HG02610 (cell line): Measurements from ENCODE around the gene RASA3.

Experiments
- ATAC-seq: cut with Tn5 transposase; IDR thresholded peaks from one replicate; pipeline ENCODE4 v1.9.1; 2021; ENCODE audit warnings: mild to moderate bottlenecking, moderate library complexity; ENCODE audit not compliant: unreplicated experiment

Gene RASA3

DNA sequence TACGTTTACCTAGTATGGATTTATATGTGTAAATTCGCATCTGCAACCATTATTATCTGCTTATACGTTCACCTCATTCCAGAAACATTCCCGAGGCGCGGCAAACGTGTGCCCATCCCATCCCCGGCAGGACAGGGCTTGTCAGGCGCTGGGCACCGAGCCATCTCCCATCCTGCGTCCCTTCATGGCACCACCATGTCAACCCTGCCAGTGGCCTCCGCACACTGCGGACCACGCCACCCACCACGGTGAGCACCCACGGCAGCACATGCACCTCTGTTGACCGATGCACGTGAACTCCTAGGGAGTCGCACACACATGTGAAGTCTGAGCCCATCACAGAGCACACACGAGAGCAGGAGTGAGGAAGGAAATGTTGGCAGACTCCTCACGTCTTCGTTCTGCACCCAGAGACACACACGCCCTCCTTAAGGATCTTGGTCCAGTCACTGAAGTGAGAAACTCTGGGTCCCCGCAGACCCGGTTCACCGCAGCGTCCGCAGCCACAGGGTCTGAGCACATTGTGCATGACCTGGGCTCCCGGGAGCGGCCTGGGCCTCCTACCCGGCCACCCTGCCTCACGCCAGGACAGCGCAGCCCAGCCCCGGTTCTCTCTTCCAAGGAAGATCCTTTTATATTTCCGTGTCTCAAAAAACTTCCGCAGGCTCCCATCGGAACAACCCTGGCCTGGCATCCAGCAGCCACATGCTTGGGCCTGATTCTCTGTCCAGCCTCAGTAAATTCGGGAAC is 90.2 kb downstream of the RASA3 start:
- no peak for ATAC-seq

DNA sequence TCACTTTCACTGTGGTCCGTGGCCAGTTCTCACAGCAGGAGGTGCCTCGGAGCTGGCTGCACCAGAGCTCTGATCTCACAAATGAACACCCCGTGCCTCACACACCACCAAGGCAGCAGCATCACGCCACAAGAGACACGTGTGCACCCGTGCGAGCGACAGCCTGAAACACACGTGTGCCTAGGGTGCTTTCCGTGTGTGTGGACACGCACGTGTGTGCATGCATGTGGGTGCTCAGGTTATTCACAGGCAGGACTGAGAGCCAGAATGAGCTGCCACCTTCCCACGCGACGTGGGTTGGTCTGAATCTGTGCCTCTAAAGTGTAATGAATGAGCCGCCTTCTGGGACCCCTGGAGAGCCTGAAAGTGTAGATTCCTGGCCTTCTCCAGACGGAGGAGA is 90.9 kb downstream of the RASA3 start:
- no peak for ATAC-seq

DNA sequence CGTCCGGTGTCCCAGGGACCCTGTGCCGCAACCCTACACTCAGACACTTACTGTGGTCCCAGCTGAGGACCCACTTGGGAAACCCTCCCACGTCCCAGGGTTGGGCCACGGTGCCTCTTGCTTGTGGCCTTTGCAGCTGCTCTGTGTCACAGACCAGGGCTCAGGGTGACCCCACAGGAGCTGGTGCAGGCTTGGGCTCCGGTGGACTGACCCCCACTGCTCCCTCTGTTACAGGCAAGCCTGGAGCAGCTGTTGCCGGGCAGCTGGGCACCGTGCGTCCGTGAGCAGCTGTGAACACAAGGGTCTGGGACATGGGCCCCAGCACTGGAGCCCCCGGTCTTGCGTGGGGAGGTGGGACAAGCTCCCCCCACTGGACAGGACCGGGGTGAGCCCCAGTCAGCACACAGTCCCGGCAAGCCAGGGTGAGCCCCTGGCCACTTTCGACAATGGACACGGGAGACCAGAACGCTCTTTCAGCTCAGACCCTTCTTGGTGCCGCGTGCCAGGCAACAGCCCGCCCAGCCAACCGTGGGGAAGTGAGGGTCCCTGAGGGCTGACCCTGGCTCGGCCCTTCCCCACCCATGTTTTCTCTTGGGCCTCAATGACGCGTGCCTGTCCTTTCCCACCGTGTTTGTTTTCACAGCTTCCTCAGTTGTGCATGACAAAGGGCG is 92.8 kb downstream of the RASA3 start:
- ATAC-seq, result no peak

DNA sequence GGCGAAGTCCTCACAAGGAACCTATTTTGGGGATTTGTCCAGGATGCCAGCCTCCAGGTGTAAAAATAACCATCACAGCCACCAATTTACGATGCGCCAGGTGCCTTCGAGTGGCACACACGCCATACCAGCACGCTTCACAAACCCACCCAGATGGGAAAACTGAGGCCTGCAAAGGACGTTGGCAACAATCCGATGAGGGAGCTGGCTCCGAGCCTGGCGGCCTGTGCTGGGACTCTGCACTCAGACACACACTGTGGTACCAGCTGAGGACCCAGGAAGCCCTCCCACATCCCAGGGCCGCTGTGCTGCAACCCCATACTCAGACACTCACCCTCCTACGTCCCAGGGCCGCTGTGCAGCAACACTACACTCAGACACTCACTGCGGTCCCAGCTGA is 93.5 kb downstream of the RASA3 start:
- ATAC-seq, result no peak

DNA sequence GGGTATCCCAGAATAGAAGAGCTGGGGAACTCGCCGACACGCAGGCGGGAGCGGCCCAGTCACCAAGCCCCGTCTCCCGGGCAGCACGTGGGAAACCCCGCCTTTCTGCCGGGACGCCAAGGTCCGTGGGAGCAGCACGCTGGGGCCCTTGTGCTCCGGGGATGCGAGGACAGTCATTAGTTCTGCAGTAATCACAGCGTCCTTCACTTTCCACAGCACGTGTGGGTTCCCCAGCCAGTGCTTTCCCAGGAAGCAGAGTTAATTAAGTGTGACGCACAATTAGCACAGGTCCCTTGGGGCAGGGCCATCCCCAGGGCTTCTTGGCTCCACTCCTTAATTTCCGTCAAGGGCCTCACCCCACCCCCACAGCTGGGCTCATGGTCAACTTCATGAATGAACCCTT is 94.2 kb downstream of the RASA3 start:
- ATAC-seq, result no peak

DNA sequence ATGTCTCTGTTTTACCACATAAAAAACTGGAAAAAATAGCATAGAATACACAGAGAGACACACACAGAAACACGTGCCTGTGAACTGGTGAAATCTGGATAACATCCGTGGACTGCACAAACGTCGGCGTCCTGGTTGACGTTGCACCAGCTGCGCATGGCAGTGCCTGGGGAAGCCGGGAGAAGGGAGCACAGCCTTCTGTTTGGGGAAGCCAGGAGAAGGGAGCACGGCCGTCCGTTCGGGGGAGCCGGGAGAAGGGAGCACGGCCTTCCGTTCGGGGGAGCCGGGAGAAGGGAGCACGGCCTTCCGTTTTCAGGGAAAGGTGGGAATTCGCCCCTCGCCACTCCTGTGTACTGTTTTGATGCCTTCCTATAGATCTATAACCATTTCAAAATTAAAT is 94.7 kb downstream of the RASA3 start:
- no peak for ATAC-seq

DNA sequence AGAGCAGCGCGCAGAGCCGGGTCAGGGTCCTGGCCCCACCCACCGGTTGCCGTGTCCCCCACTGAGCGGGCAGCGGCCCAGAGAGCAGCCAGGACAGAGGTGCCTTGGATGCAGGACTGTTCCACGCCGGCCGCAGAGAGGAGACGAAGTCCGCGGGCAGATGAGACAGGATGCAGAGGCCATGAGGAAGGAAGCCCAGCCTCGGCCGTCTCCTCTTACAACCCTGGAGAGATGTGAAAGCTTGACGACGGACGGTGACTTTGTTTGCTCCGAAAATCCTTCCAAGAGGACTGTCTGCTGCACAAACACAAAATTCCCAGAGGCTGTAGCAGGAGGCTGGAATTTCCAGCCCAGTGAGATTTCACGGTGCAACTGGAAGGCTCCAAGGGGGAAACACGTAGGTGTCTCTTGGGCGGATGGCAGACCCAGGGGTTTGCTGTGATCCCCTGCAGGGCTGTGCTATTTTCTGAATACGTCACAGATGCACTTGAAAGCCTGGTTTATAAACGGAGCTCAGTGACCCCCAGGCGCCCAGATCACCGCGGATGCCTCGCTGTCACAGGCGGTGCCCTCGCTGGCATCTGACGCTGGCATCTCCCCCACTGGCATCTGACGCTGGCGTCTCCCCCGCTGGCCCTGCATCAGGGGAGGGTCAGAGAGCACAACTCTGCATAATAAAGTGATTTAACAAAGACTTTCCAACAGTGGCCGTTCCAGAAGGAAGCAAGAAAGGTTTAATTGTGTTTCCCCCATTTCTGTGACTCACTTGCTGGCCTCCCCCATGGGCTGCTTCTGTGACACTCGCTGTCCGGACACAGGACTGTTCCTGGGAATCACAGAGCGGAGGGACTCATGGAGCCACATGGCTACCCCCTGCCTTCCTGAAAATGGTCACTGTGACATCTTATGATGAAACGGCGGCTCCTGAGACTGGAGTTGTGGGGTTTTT is 96.6 kb downstream of the RASA3 start:
- no peak for ATAC-seq

DNA sequence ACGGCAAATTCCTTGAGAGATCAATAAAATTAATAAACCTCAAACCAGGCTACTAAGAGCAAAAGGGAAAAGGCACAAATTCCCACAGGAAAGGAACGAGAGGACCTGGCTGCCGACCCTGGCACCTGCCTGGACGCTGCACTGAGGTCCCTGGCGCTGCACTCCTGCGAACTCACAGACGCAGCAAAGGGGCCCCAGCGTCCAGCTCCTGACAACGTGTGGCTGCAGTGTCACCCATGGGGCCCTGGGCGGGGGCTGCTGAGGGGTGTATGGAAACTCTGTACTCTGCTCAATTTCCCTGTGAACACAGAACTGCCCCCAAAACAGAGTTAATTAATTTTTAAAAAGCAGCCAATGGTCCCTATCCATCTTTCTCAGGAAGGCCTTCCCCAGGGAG is 97.2 kb downstream of the RASA3 start:
- no peak for ATAC-seq

DNA sequence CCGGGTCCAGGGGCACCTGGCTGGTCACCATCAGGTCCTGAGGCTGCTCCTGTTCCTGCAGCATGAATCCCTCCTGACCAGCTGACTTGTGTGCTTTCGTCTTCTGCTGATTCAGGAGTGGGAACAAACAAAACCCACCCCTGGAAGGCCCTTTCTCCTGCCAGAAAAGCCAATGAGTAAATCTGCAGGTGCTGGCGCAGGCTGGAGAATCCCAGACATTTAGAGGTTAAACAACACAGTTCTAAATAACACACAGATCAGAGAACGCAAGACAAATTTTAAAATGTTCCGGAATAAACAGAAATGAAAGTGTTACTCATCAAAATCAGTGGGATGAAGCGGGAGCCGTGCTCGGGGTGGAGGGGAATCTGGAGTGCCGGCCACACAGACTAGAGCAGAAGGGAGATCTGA is 97.9 kb downstream of the RASA3 start:
- no peak for ATAC-seq

DNA sequence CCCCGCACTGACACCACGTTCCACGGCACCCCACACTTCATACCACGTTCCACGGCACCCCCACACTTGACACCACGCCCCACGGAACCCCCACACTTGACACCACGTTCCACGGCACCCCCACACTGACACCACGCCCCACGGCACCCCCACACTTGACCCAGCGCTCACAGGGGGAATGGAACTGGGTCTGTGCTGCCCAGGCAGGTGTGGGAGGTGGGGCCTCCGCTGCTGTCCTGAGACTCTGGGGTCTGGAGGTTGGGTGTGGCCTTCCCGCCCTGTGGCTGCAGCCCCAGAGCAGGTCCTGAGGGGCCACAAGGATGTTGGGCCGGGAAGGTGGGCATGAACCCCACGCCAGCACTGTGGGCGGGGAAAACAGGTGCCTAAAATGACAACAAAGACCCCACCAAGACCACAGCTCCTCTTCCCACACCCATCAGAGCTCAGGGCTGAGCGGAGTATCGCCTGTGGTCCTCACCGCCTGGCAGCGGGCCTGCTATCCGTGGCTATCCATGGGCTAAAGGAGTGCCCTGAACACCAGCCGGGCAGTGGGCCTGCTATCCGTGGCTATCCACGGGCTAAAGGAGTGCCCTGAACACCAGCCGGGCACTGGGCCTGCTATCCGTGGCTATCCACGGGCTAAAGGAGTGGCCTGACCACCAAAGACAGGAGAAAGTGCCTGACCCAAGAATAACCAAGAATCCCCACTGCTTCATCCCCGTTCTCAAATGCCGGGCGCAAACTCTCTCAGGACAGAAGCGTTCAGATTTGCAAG is 98.7 kb downstream of the RASA3 start:
- ATAC-seq, result no peak

DNA sequence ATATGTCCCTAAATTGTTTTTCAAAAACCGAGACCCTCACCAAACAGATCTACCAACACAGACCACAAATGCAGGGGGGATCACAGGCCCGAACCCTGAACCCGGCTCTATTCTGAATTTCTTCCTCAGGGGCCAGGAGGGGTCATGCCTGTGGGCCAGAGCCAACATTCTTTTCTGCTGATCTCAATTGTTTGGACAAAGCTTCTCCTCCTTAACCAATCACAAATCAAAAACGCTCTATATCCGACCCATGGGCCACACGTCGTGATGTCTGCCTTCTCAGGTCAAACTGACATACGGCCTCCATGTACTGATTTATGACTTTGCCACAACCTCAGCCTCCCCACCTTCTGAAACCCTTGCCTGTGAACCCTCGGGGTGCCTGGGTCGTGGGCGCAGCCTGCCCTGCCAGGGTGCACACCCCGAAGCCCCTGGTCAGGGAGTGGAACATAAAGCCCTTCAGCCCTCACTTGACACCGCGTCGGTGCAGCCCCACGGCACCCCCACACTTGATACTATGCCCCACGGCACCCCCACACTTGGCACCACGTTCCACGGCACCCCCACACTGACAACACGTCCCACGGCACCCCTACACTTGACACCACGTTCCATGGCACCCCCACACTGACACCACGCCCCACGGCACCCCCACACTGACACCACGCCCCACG is 100.2 kb downstream of the RASA3 start:
- no peak for ATAC-seq

DNA sequence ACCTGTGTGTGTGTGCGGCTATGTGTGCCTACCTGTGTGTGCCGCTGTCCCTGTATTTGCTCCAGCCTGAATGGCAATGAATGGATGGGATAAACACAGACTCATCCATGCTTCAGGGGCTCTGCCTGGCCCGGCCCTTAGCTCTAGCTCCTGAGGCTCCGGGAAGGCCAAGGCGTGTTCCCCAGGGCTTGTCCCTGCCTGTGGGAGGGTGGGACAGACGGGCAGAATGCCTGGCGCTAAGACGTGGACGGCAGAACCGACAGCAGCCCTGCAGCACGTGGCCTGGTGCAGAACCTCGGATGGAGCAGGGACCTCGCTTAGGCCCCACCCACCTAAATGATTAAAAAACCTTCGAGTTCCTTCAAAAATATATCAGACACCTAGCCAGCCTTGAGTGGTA is 100.8 kb downstream of the RASA3 start:
- ATAC-seq, result no peak

DNA sequence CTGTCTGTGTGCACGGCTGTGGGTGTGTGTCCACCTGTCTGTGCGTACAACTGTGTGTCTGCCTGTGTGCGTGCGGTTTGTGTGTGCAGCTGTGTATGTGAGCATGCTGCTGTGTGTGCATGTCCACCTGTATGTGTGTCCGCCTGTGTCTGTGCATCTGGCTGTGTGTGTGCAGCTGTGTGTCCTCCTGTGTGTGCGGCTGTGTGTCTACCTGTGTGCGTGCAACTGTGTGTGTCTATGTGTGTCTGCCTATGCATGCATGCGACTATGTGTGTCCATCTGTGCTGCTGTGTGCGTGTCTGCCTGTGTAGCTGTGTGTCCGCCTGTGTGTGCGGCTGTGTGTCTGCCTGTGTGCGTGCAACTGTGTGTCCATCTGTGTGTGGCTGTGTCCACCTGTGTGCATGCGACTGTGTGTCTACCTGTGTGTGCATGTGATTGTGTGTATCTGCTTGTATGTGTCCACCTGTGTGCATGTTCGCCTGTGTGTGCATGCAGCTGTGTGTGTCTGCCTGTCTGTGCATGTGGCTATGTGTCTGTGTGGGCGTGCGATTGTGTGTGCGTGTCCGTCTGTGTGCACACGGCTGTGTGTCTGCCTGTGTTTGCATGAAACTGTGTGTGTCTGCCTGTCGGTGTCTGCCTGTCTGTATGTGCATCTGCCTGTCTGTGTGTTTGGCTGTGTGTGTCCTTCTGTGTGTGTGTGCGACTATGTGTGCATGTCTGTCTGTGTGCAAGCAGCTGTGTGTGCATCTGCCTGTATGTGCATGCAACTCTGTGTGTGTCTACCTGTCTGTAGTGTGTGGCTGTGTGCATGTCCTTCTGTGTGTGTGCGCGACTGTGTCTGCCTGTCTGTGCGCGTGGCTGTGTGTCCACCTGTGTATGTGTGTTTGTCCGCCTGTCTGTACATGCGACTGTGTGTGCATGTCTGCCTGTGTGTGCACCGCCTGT is 101.5 kb downstream of the RASA3 start:
- ATAC-seq, result no peak

DNA sequence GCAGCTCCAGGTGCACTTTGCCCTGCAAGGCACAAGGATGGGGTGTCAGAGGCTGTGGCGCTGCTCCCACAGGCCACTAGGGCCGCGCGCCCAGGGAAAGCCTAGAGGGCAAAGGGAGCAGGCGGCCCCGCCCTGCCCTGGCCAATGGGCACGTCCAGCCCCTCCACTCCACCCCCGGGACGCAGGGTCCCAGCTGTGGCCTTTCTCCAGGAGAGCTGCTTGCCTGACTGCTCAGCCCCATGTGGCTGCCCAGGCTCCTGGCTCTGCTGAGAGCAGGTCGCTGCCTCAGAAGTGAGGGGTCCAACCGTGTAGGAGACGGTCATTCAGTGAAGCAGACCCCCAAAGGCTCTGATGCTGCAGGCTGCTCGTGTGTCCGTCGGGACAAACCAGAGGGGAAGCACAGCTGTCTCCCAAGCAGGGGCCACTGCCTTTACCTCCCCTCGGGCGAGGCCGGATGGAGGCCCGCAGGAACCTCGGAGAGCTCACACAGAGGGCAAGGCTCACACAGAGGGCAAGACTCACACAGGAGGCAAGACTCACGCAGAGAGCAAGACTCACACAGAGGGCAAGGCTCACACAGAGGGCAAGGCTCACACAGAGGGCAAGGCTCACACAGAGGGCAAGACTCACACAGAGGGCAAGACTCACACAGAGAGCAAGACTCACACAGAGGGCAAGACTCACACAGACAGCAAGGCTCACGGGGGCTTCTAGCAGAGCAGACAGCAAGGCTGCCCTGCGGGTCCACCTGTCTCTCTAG is 102.4 kb downstream of the RASA3 start:
- ATAC-seq, result no peak

DNA sequence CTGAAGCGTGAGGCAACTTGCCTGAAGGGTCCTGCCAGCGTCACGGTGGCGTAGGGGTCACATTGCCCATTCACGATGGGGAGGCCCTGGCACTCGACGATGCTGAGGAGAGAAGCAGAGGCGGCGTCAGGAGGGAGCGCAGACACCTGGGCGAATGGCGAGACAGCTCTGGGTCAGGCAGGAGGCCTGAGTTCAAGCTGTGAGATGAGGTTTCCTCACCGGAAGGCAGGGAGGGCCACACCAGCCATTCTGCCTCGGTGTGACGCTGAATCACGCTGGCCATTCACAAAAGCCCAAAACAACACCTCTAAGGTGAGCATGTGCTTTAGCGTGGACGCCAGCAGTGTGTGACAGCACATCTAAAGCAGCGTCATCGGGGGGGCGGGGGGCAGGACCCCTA is 104.6 kb downstream of the RASA3 start:
- no peak for ATAC-seq

DNA sequence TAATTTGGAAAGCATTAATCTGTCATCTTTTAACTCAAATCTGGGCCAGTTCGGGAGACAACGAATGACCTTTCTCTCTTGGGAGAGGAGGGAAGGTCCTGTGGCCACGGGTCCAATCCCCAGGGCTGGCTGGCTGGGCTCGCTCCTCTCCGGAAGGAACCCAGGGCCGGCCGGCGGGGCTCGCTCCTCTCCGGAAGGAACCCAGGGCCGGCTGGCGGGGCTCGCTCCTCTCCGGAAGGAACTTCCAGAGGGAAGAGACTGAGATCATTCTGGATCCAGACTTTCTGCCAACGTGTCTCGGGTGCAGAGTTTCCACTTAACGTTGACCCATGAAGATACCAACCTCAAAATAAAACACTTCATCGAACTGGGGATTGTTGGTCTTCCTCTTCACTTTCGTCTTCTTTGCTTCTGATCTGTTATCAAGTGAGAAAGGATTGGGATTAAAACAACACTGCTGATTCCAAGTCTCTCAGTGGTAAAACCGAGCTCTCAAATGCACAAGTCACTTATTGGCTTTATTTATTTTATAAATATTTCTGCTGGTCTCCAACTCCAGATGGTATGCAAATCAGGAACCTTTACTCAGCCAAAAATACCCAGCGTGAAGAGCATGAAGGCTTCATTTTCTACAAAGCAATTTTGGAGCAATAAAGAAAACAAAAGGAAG is 105.2 kb downstream of the RASA3 start:
- ATAC-seq, result no peak

DNA sequence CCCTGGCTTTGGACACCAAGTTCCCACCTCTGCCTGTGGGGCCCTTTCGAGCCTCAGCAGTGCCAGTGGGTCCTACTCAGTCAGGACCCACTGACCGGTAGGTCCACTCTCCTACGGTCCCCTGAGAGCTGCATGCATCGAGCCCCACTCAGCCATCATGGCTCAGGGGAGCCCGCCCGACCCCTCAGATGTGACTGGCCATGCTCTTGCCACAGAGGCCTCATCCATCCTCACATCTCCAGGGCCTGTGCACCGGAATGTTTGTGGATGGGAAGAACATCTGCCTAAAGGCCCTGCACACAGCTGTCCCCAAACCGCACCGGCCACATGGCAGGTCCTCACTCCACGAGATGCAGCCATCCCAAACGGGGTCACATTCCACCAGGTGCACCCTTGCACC is 105.9 kb downstream of the RASA3 start:
- ATAC-seq, result no peak
